Measurements from ENCODE around the gene BUD23.

BUD23 gene

DNA sequence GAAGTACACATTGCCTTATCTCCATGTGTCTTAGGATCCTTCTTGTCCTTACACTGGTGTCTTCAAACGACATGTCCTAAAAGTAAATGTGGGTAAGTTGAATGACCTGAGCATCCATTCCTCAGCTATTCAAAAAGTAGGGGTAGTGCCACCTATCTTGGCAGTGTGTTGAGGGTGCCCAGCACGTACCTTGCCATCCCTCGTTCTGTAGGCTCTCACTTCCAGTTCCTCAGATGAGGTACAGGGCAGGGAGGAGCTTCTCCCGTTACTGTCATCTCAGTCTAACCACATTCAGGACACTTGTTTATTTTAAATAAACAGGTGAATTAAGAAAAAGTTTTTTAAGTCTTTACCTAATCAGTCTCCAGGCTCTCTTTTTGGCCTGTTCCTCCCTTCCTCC, 13.0 kb downstream of the BUD23 start:
- peaks cover 66% of the 10 kb centered on the region for H3K36me3 ChIP-seq (ENCODE audit: control insufficient read depth, insufficient read depth, low read length)
- no peaks in the 10 kb centered on the region for H3K27me3 ChIP-seq (ENCODE audit: control insufficient read depth, insufficient read depth, low read length)
- H3K27ac ChIP-seq (ENCODE audit: low read depth, low read length), result no peak overlapping the region
- no peaks in the 10 kb centered on the region for H3K4me1 ChIP-seq (ENCODE audit: control insufficient read depth, insufficient read depth, low read length)
- no peak overlapping the region for H3K4me3 ChIP-seq (ENCODE audit: low read length)
- no peak overlapping the region for H3K9ac ChIP-seq (ENCODE audit: low read length)

DNA sequence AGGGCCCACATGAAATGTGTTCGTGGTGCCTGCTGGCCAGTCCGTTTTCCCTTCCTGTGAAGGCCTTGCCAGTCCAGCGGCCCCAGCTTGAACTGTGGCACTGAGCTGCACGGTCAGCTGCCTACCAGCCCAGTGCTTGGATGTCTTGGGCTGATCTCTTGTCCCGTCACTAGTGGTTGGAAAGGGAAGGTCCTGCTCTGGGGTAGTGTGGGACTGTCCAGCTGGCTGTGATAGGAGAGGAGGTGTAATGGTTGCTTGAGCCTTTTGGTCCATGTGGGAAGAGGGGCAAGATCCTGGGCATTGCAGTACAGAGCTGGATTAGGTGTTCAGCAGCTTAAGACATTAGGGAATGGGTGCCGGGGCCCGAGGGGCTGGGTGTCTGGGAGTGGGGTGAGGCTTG, 15.0 kb downstream of the BUD23 start:
- H3K36me3 ChIP-seq (ENCODE audit: control insufficient read depth, insufficient read depth, low read length), result peaks cover 49% of the 10 kb centered on the region
- no peaks in the 10 kb centered on the region for H3K27me3 ChIP-seq (ENCODE audit: control insufficient read depth, insufficient read depth, low read length)
- no peaks in the 10 kb centered on the region for H3K4me1 ChIP-seq (ENCODE audit: control insufficient read depth, insufficient read depth, low read length)

DNA sequence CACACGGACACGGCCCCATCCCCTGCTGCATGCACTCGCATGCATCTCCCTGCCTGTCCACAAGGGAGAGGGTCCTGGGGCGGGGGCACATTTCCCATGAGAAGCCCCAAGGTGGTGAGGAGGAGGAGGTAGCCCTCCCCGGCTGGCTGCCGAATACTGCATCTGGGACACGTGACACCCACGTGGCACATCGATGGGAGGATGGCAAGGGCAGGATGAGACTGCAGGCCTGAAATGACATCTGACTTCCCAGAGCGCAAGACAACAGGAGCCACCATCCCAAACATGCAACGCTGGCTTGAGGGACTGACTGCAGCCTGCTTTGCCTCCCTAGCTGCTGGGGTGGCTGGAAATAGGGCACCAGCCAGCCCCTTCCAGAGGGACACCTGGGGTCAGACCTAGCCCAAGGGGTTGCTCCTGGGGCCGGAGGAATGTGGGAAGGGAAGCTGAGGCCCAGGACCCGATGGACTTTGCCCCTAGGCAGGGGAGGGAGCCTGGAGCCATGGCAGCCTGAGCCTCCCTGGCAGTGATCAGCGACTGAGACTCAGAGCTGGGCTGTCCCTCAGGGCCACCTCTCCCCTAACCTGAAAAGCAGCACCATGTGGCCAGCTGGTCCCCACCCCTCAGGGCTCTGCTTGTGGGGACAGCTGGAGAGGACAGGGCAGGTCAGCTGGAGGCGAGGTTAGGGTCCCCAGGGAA, 16.1 kb downstream of the BUD23 start:
- Histone ChIP-seq H3K9ac (ENCODE audit: low read length) (no peak overlapping the region), H3K27me3 (ENCODE audit: control insufficient read depth, insufficient read depth, low read length) (no peaks in the 10 kb centered on the region), H3K4me1 (ENCODE audit: control insufficient read depth, insufficient read depth, low read length) (peaks cover 5% of the 10 kb centered on the region), H3K27ac (ENCODE audit: low read depth, low read length) (no peak overlapping the region), H3K36me3 (ENCODE audit: control insufficient read depth, insufficient read depth, low read length) (peaks cover 39% of the 10 kb centered on the region), H3K4me3 (ENCODE audit: low read length) (no peak overlapping the region)

More for the DNA sequence above, 15.0 kb downstream of the BUD23 start:
- no peak overlapping the region for H3K27ac ChIP-seq (ENCODE audit: low read depth, low read length)
- H3K9ac ChIP-seq (ENCODE audit: low read length), result no peak overlapping the region
- no peak overlapping the region for H3K4me3 ChIP-seq (ENCODE audit: low read length)

DNA sequence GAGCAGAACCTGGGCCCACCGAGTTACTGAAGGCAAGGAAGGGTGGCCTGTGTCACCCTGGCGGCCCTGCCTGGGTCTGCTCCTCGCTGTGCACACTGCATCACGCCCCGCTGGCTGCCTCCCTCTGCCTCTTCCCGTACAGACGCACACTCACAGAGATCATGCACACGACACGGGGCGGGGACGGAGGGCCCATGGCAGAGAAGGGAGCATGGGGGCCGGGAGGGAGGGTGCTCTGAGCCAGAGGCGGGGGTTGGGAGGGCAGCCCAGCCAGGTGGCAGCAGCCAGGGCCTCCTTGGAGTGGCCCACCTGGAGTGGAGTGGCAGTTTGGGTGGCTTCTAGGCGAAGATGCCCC, 16.6 kb downstream of the BUD23 start:
- Histone ChIP-seq H3K27me3 (ENCODE audit: control insufficient read depth, insufficient read depth, low read length) (no peaks in the 10 kb centered on the region), H3K4me1 (ENCODE audit: control insufficient read depth, insufficient read depth, low read length) (peaks cover 10% of the 10 kb centered on the region), H3K27ac (ENCODE audit: low read depth, low read length) (no peak overlapping the region), H3K9ac (ENCODE audit: low read length) (no peak overlapping the region), H3K4me3 (ENCODE audit: low read length) (no peak overlapping the region), H3K36me3 (ENCODE audit: control insufficient read depth, insufficient read depth, low read length) (peaks cover 35% of the 10 kb centered on the region)

DNA sequence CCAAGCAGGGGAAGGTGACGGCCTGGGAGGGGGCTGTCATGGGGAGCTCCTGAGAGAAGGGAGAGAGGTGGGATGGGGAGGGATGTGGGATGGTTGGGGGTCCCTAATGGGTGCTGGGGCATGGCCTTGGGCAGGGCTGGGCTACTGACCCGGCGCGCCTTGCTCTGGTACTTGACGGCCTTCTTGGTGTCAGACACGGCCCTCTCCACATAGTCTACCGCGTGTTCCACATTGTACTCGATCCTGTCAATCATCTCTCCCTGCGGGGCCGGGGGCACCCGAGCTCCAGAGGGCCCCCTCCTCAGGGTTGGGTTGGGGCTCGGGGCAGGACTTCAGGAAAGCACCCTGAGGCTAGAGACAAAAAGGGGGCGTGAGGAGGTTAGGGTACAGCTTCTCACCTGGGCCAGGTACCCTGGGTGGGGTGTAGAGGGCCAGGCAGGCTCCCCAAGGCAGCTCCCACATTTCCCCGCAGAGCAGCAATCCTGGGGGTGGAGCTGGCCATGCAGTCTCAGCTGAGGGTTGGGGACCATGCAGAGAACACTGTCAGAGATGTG, 17.3 kb downstream of the BUD23 start:
- Histone ChIP-seq H3K27ac (ENCODE audit: low read depth, low read length) (no peak overlapping the region), H3K4me3 (ENCODE audit: low read length) (no peak overlapping the region), H3K27me3 (ENCODE audit: control insufficient read depth, insufficient read depth, low read length) (no peaks in the 10 kb centered on the region), H3K36me3 (ENCODE audit: control insufficient read depth, insufficient read depth, low read length) (peaks cover 32% of the 10 kb centered on the region), H3K9ac (ENCODE audit: low read length) (no peak overlapping the region), H3K4me1 (ENCODE audit: control insufficient read depth, insufficient read depth, low read length) (peaks cover 11% of the 10 kb centered on the region)

DNA sequence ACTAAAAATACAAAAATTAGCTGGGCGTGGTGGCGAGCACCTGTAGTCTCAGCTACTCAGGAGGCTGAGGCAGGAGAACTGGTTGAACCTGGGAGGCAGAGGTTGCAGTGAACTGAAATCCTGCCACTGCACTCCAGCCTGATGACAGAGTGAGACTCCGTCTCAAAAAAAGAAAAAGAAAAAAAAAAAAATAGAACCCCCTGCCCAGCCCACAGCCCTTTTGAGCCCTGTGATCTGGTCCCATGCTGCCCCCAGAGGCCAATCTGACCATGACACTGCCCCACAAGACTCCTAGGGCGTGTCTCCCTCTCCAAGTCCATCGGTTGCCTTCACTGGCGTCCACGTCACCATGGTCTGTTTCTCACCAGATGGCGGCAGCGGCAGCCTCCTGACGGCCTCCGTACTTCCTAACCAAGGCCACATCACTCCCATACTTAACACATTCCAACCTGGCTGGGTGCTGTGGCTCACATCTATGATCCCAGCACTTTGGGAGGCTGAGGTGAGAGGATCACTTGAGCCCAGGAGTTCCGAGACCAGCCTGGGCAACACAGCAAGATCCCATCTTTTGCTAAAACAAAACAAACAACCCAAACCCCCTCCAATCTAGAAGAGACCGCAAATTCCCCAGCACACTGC, 18.1 kb downstream of the BUD23 start:
- no peak overlapping the region for H3K9ac ChIP-seq (ENCODE audit: low read length)
- peaks cover 11% of the 10 kb centered on the region for H3K4me1 ChIP-seq (ENCODE audit: control insufficient read depth, insufficient read depth, low read length)
- H3K36me3 ChIP-seq (ENCODE audit: control insufficient read depth, insufficient read depth, low read length), result peaks cover 27% of the 10 kb centered on the region
- no peak overlapping the region for H3K27ac ChIP-seq (ENCODE audit: low read depth, low read length)
- H3K27me3 ChIP-seq (ENCODE audit: control insufficient read depth, insufficient read depth, low read length), result no peaks in the 10 kb centered on the region
- H3K4me3 ChIP-seq (ENCODE audit: low read length), result no peak overlapping the region

DNA sequence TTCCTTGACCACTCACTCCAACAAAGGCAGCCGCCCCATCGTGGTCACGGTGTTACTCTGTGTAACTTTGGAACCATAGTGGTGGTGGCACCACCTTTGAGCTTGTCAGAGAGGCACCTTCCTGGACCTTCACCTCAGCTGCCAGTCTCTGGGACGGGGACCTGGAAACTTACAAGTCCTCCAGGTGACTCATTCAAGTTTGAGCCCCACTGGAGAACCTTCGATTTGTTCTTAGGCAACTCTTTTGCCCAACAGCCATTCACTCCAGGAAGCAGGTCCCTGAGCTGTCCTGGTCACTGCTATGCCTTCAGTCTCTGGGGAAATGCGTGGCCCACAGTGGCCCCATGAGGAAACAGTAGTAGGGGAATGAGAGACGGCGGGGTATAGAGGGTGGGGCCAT, 18.8 kb downstream of the BUD23 start:
- Histone ChIP-seq H3K27me3 (ENCODE audit: control insufficient read depth, insufficient read depth, low read length) (no peaks in the 10 kb centered on the region), H3K9ac (ENCODE audit: low read length) (no peak overlapping the region), H3K4me3 (ENCODE audit: low read length) (no peak overlapping the region), H3K36me3 (ENCODE audit: control insufficient read depth, insufficient read depth, low read length) (peaks cover 20% of the 10 kb centered on the region), H3K4me1 (ENCODE audit: control insufficient read depth, insufficient read depth, low read length) (peaks cover 11% of the 10 kb centered on the region), H3K27ac (ENCODE audit: low read depth, low read length) (no peak overlapping the region)

DNA sequence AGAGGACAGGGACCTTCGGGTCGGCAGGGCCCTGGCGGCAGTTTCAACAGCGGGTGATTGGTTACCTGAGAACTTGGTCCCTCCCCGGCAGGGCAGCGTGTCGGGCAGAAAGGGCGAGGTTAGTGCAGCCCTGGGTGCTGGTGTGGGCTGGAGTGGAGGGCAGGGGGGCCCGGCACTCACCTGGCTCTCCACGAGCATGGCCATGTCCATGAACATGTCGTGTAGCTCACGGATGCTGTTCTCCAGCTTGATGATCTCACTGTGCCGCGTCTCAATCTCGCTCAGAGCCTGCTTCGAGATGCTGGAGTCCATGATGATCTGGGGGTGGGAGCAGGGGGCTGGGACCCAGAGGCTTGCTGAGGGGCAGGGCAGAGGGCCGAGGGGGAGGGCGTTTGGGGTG, 19.3 kb downstream of the BUD23 start:
- H3K27ac ChIP-seq (ENCODE audit: low read depth, low read length), result no peak overlapping the region
- no peaks in the 10 kb centered on the region for H3K27me3 ChIP-seq (ENCODE audit: control insufficient read depth, insufficient read depth, low read length)
- H3K4me3 ChIP-seq (ENCODE audit: low read length), result no peak overlapping the region
- no peak overlapping the region for H3K9ac ChIP-seq (ENCODE audit: low read length)
- H3K36me3 ChIP-seq (ENCODE audit: control insufficient read depth, insufficient read depth, low read length), result peaks cover 16% of the 10 kb centered on the region
- H3K4me1 ChIP-seq (ENCODE audit: control insufficient read depth, insufficient read depth, low read length), result peaks cover 11% of the 10 kb centered on the region

DNA sequence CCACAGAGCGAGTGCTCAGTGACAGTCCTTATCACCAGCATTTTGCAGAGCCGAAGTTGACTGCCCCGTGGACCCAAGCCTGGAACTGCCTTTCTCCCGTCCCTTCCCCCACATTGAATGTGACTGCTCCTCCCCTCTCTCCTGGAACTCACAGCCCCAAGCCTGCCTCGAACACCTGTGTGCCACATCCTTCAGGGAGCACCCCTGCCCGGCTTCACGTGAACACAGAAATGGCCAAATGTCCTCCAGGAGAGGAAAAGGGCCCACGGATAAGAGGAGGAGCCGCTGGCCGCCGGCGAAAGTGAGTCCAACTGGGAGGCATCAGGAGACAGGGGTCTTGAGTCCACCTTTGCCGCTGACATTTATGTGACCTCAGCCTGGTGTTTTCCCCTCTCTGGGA, 19.8 kb downstream of the BUD23 start:
- H3K27me3 ChIP-seq (ENCODE audit: control insufficient read depth, insufficient read depth, low read length), result no peaks in the 10 kb centered on the region
- H3K27ac ChIP-seq (ENCODE audit: low read depth, low read length), result no peak overlapping the region
- peaks cover 16% of the 10 kb centered on the region for H3K36me3 ChIP-seq (ENCODE audit: control insufficient read depth, insufficient read depth, low read length)
- peaks cover 11% of the 10 kb centered on the region for H3K4me1 ChIP-seq (ENCODE audit: control insufficient read depth, insufficient read depth, low read length)
- H3K9ac ChIP-seq (ENCODE audit: low read length), result no peak overlapping the region
- peak overlapping the region; percentile 19 for H3K4me3 ChIP-seq (ENCODE audit: low read length)

DNA sequence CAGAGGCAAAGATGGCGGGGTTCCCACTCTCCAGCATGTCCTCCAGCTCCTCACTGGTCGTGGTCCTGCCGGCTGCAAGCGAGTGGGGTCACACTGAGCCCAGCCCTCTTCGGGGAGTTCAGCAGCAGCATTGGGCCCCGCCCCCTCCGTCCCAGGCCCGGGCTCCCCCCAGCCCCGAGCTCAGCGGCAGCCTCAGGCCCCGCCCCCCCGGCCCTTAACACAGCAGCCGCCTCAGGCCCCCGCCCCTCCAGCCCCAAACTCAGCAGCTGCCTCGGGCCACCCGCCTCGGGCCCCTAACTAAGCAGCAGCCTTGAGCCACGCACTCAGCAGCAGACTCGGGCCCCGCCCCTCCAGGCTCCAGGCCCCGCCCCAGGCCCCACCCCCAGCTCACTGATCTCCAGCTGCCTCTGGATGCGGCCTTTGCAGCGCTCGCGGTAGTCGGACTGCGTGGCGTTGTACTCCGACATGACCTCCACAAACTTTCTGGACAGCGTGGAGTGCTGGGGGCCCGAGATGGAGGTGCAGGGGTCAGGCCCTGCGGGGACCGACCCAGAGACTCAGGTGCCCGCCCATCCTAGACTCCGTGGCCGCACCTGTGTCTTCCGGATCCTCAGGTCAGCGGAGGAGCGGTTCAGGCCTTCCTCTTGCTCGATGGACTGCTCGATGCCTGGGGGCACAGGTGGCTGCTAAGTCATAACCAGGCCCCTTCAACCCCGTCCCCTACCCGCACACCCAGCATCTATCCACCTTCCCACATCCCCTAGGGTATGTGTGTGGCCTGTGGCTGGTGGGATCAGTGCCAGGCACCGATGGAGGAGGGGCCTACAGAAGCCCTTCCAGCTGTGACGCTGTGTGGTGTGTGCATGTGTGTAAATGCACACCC, 20.6 kb downstream of the BUD23 start:
- H3K27ac ChIP-seq (ENCODE audit: low read depth, low read length), result peak overlapping the region; percentile 72
- no peaks in the 10 kb centered on the region for H3K27me3 ChIP-seq (ENCODE audit: control insufficient read depth, insufficient read depth, low read length)
- no peak overlapping the region for H3K9ac ChIP-seq (ENCODE audit: low read length)
- peaks cover 11% of the 10 kb centered on the region for H3K4me1 ChIP-seq (ENCODE audit: control insufficient read depth, insufficient read depth, low read length)
- H3K36me3 ChIP-seq (ENCODE audit: control insufficient read depth, insufficient read depth, low read length), result peaks cover 11% of the 10 kb centered on the region
- peak overlapping the region; percentile 28 for H3K4me3 ChIP-seq (ENCODE audit: low read length)

DNA sequence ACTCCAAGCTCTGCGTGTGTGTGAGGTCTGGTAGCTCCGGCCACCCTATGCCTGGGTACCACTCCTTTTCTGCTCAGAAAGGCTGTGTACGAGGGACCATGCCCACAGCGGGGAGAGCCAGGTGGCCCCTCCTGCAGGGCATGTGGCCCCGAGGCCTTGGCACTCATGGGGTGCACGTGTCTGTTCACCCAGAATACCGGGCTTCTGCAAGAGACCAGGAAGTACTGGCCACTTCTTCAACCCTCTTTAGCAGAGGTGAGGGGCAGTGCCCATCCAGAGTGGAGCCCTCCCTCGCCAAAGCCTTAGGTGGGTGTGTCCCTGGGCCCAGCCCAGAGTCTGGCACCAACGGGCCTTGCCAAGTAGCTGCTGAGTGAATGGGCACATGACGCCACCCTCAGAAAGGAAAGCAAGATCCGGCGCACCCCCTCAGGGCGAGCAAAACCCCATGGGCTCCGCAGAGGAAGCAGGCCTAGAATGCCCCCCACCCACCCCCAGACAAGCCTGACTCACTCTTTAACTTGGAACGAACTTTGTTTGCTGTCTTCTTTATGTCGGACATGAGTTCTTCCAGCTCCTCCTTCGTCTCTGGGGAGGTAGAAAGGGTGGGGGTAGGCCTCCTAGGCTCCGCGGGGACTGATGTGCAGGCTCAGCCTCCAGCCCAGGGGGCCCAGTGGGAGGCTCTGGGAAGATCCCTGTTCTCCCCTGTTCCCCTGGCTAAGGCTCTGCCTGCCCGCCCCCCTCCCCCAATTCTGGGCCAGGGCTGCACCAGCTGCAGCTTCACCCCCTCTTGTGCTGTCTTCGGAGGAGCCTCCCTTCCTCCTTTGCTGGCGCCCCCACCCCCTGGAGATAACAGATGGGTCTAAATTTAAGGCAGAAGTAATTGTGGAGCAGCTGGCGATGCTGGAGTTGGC, 21.5 kb downstream of the BUD23 start:
- Histone ChIP-seq H3K4me1 (ENCODE audit: control insufficient read depth, insufficient read depth, low read length) (peaks cover 11% of the 10 kb centered on the region), H3K27me3 (ENCODE audit: control insufficient read depth, insufficient read depth, low read length) (no peaks in the 10 kb centered on the region), H3K36me3 (ENCODE audit: control insufficient read depth, insufficient read depth, low read length) (peaks cover 5% of the 10 kb centered on the region), H3K9ac (ENCODE audit: low read length) (no peak overlapping the region), H3K27ac (ENCODE audit: low read depth, low read length) (peak overlapping the region; percentile 72), H3K4me3 (ENCODE audit: low read length) (peak overlapping the region; percentile 28)

All from rectal smooth muscle tissue (tissue), 1 donor.